ENCODE data around the gene CXorf65.

CXorf65 gene

DNA sequence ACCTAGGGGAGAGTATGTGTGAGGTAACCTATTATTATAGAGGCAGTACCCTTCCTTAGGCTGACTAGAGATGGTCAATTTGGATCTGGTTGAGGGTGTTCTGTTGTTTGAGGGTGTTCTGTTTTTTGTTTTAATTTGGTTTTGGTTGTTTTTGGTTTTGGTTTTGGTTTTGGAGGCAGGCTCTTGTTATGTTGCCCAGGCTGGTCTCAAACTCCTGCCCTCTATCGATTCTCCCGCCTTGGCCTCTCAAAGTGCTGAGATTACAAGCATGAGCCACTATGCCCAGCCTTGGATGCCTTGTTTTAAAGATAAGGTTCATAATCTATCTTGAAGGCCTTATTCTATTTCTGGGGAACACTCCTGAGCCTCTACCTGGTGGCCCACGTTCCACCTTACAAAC lies 912 bp downstream of the CXorf65 start:
- no peak for DNase-seq

DNA sequence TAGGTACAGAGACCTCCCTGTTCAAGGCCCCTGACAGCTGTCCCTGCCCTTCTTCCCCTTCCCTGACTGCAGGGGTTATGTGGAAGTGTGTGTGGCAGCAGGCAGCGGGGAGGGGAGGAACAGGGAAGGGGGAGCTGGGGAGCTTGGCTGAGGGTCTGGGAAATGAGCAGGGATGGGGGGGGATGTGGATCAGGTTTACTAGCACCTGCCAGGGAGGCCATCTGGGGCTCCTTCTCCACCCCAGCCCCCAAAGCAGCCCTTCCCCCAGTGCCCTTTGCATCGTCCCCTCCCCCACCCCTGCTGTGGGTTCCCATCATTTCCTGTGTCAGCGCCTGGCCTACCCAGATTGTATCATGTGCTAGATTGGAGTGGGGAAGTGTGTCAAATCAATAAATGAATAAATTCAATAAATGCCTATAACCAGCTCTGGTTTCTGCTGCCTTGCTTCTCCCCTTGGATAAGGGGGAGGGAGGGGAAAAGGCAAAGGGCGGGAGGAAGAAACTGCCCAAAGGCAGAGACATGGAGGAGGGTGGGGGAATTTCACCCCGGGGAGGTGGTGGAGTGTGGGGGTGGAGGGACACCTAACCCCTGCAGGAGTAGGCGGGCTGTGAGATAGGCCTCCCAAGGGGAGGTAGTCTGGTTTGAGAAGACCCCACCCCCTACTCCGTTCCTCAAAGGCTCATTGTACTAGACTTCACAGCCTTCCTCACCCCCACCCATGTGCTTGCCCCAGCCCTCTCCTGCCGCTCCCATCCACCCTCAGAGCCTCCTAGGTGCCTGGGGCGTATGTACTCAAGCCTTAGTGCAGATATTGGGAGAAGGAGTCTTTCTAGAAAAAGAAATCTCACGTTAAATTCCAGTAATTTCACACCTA lies 3.2 kb downstream of the CXorf65 start:
- DNase-seq = no peak

DNA sequence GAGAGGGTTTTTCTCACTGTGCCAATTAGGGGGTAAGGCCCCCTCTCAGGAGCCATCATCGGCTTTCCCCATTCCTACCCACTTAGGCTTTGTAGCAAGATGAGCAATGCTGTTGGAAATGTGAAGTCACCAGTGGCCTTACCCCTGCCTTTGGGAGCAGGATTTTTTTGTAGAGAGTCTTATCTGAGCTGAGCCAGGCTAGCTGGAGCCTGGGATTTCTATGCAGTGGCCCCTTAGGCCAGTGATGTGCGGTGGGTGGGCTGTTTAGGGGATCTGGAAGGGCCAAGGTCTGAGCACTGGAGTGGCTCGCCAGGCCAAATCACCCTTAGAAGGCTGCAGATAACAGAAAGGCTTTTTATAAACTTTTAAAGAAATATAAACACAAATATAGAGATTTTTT lies 4.2 kb downstream of the CXorf65 start:
- no peak for DNase-seq

DNA sequence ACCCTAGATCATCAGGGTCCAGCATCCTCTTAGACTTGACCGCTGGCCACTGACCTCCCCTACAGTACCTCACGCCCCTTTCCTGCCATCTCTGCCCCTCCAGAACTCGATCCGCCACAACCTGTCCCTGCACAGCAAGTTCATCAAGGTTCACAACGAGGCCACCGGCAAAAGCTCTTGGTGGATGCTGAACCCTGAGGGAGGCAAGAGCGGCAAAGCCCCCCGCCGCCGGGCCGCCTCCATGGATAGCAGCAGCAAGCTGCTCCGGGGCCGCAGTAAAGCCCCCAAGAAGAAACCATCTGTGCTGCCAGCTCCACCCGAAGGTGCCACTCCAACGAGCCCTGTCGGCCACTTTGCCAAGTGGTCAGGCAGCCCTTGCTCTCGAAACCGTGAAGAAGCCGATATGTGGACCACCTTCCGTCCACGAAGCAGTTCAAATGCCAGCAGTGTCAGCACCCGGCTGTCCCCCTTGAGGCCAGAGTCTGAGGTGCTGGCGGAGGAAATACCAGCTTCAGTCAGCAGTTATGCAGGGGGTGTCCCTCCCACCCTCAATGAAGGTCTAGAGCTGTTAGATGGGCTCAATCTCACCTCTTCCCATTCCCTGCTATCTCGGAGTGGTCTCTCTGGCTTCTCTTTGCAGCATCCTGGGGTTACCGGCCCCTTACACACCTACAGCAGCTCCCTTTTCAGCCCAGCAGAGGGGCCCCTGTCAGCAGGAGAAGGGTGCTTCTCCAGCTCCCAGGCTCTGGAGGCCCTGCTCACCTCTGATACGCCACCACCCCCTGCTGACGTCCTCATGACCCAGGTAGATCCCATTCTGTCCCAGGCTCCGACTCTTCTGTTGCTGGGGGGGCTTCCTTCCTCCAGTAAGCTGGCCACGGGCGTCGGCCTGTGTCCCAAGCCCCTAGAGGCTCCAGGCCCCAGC lies 5.7 kb downstream of the CXorf65 start:
- no peak for DNase-seq

DNA sequence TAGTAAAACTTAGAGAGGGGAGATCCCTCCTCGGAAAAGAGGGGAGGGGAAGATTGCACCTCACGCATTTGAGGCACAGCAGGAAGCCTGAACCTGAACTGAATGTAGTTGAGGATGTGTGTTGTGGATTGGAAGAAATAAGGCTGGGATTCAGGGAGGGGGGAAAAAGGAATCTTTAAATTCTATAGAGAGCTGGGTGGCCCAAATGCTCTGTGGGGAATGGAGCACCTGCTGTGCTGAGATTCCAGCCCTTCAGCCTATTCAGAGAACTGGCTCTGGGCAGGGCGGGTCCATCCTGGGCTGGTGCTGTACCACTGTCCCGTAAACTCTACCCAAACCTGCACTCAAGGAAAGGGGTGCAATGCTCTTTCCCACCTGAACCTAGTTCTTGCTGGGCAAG lies 6.8 kb downstream of the CXorf65 start:
- DNase-seq = no peak

DNA sequence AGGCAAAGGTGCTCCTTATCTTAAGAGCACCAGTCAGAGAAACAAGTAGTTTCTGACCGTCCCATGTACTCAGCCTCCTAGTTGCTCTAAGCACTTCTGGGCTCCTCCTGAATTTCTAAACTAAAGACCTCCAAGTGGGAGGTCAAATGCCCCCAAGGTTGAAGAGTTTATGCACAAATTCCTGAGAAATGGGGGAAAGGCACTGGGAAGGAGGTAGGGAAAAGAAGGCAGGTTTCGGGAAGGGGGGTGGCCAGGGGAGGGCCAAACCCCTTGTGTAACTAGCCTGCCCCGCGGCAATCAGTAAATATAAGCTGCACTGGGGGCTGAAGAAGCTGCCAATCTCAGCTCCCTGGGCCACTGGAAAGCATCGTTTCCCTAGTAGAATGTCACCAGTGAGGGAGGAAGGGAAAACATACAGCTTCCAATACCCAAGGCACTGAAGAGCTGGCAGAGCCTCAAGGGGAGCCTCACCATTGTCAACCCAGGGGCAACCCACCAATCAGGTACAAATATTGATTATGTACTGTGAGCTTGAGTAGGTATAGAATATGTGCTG lies 7.5 kb downstream of the CXorf65 start:
- DNase-seq = no peak

DNA sequence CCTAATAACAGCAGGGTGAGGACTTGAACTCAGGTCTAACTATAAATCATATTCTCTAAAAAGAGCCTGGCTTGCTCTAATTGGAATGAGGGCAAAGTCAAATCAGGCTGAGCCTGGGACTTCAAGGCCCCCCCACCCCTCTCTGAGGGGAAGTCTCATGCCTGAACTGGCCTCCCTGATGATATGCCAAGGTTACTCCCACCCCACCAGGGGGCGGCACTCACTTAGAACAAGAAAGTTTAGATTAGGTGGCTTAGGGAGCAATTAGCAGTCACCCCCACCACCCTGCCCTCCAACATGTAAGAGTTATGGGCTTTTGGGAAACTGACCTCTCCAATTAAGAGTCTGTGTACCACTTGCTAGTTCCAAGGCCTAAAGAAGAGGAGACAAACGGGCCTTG lies 8.2 kb downstream of the CXorf65 start:
- DNase-seq = no peak

DNA sequence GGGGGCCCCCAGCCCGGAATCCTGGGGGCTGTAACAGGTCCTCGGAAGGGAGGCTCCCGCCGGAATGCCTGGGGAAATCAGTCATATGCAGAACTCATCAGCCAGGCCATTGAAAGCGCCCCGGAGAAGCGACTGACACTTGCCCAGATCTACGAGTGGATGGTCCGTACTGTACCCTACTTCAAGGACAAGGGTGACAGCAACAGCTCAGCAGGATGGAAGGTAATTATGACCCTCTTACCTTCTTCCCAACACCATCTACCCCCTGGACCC lies 9.8 kb downstream of the CXorf65 start:
- DNase-seq = no peak

DNA sequence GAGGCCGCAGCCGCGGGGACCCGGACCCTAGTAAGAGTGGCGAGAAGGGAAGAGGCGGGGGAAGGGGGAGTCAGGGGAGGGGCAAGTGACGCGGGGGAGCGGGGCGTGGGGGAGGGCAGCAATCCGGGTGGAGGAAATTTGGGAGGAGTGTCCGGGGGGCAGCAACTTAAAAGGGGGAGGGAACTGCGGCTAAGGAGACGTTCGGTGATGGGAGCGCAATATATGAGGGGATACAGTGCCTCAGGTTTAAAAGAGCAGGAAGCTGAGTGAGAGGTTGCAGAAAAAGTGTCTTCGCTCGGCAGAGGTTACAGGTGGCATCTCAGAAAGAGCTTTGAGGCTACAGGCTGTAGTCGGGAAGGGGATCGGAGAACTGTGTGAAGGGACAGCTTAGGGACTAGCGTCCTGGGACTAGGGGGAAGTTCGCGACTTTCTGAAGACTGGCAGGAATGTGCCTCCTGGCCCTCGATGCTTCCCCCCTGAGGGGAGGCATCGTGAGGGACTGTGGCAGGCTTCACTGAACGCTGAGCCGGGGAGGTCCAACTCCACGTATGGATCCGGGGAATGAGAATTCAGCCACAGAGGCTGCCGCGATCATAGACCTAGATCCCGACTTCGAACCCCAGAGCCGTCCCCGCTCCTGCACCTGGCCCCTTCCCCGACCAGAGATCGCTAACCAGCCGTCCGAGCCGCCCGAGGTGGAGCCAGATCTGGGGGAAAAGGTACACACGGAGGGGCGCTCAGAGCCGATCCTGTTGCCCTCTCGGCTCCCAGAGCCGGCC lies 10.4 kb downstream of the CXorf65 start:
- DNase-seq = no peak

DNA sequence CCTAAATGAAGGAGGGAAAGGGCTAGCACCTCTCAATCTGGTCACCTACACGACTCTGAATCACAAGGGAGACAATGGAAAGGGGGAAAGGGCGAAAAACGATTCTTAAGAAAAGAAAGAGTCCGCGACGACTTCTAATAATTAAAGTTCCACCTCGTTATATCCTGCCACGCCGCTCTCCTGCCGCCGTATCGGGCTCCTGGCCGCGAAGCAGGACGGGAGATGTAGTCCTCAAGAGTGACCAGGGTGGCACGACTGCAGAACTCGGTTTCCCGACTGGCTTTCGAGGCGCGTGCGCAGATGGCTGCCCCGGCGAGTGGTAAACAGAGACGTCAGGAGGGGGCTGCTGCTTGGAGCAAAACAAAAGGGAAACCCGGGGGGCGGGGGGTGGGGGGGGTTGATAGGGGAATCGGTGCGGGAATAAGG lies 11.0 kb downstream of the CXorf65 start, which contains the start of gene FOXO4:
FOXO4 (plus strand) TSS at position 297 of the 426 bp plus-strand sequence. CDS start 678 bp downstream, outside the sequence.
- DNase-seq = peak; percentile 82

DNA sequence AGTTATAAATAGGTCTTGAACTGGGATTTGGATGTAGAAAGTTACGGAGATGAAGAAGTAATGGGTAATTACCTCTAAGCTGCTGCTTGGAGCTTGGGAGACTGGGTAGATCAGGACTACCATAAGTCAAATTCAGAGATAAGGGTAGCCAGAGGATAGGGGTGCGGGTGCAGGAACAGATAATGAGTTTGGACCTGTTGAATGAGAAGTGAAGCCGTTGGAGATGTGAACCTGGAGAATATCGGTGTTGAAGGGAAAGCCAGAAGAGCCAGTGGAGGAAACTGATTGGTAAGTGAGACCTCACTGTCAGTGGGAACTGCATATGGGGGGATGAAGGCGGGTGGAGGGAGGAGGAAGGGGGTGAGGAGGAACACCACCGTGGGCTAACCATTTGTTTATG lies 11.5 kb downstream of the CXorf65 start:
- DNase-seq = no peak

DNA sequence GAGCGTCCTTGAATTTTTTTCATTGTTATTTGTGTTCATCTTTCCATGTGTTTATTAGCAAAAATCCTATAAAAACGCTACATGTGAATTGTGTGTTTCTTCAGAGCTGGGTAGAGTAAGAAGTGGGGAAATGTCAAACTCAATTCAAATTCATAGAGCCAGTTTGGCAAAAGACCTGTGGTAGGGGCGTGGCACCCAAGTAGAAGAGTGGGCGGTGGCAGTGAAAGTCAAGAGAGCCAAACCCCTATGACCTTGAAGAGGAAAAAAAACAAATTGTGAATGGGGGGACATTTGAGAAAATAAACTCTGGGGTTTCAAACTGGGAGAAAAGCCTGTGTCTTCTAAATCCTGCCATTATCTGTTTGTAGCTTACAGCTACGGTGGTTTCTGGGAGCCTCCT lies 15.3 kb downstream of the CXorf65 start:
- no peak for DNase-seq

DNA sequence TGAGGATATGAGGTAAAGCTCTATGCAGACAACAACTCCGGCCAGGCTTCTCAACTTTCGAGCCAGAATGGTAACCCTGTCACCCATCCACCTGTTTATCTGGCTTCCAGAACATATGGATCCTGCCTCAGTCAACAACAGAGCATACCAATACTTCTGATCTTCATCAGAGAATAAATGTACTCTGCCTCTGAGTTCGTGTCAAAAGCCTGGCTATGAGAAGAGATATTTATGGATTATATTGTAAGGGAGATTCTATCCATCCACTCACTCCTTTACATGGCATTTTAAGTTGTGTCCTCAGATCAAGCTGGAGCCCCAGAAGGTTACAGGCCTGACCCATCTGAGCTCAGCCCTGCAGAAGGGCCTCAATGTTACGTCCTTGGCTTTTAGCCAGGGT lies 20.6 kb downstream of the CXorf65 start:
- DNase-seq = no peak

DNA sequence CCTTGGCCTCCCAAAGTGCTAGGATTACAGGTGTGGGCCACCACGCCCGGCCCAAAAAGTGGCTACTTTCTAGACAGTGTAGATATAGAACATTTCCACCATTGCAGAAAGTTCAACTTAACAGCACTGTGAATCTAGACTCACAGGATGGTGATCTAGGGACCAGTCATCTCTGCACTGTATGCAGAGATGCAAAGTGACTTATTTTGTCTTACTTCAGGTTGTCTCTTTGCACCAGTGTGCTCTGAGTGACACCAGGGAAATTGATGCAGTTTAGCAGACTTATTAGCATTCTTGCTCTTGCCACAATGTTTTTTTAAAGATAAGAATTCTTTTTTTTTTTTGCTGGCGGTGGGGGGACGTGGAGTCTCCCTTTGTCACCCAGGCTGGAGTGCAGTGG lies 23.7 kb downstream of the CXorf65 start:
- no peak for DNase-seq

DNA sequence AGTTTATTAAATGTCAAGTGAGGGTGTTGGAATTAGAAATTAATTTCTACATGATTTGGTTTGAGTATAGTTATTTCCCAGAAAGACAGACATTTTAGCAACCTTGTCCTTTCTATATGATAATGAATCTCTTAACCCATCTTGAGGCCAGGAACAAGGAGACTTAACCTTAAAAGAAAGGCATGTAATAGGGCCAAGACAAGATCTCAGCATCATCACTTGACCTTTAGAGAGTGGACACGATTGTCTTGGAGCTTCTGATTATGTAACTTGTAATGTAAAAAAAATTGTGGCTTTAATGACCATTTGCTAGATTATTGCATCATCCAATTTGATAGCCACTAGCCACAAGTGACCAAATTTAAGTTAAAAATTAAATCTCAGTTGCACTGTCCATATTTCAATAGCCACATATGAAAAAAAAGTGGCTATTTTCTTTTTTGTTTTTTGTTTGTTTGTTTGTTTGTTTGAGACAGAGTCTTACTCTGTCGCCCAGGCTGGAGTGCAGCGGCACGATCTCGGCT lies 24.4 kb downstream of the CXorf65 start:
- no peak for DNase-seq

DNA sequence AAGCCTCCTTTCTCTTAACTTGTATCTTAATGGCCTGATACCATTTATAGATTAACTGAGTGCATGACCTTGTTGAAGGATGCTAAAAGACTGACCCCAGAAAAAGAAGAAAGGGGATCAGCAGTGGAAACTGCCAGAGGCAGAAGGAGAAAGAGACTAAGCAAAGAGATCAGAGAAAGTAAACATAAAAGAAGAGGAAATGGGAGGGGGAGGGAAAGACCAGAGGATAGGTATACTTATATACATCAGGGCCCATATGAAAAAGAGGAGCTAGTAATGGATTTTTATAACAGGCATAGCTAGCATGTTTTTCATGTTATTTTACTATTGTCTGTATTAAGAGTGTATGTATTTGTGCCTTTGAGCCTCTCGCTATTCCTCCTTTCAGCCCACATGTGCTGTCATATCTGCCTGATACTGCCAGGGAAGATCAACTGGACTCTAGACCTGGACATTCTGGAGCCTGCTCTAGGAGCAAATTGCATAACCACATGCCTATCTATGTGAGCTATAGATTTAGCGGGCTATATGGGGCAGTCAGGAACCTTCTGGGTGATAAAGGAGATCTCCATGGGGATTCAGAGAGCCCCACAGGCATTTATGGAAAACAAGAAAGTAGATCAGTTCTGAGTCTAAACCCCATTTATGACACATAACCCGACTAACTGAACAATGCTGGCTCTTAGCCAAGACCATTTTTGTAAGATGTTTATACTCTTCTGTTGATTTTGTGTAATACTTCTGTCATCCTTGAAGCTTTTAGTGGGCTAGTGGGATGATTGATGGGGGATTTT lies 25.0 kb downstream of the CXorf65 start:
- no peak for DNase-seq

DNA sequence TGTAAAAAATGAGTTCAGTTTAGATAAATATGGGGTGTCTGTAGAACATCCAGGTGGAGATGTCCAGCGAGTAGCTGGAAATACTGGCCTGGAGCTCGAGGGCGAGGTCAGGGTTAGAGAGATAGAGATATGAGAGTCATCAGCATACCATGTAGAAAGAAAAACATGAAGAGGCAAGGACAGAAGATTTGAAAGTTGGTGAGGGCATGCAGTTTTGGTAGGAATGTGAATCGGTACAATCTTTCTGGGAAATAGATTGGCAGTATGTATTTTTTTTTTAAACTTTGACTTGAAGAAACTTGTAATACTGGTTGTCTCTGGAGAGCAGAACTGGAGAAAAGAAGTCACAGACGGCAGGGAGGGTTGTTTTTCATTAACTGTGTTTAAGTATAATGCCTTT lies 36.0 kb downstream of the CXorf65 start:
- DNase-seq = no peak

DNA sequence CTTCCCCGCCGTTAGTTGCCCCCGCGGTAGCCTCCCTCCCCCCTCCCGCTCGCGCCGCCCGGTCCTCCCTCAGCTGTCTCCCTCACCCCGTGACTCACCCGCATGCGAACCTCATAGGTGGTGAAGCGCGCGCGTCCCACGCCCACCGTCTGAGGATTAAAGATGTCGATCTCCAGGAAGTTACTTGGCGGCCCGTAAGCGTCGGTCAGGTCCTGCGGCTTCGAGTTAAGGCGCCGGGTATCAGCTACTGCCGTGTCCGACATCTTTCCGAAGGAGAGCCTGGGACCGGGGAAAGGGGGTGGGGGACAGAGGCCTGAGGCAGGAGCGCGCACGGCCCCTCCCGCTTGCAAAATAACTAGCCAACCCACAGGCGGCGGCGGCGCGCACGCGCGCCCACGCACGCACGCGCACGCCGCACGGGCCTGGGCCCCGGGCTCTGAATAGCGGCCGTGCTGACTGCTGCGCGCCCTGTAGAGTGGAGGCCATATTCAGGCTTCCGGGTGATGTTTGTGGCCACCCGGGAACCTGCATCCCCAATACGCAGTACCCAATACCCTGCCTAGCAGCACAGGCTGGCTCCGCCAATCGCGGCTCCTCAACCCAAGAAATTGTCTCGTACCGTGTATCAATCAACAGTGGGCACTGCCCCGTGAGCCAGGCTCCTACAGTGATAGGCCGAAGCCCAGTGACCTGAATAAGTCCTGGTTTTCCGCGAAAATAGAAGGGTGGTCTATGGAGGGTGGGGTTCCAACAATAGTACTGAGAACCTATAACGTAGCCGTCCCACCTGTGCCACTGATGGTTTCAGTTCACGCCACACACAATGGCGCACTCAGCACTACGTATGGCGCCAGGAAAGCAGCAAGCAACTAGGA lies 38.3 kb downstream of the CXorf65 start, which contains the start of gene SNX12:
SNX12 (minus strand) TSS at position 291 of the 875 bp plus-strand sequence; CDS start at position 263, 28 bp downstream.
- DNase-seq = peak; percentile 88

DNA sequence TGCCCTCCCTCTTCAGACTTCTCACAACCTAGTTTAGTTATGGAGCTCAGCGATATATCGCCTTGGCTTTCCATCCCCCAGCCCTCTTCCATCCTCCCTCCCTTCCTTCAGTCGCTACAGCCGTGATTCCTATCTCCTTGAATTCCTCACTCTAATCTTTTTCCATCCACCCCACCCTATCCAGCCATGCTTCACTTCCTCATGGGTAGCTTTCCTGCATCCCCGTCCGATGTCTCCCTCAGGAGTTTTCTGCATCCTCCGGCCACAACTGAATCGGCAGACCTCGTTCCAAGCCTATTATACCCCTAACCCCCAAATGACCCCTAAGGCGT lies 38.9 kb downstream of the CXorf65 start:
- no peak for DNase-seq

DNA sequence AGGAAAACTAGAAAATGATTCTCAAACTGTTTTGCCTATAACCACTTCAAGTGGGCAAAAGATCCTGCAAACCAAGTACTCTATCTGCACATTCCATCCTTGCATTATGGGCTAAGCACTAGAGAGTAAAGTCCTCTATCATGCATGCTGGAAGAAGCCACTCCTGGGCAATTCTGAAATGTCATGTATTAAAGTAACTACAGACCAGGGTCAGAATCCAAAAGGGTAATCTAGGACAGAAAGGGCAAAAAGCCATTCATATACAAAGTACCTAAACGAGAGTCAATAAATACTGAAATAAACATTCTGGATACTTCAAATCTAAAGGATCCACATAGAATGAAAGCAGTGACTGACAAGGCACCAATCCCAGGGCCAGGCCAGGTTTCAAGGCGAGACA lies 39.5 kb downstream of the CXorf65 start:
- DNase-seq = no peak

DNA sequence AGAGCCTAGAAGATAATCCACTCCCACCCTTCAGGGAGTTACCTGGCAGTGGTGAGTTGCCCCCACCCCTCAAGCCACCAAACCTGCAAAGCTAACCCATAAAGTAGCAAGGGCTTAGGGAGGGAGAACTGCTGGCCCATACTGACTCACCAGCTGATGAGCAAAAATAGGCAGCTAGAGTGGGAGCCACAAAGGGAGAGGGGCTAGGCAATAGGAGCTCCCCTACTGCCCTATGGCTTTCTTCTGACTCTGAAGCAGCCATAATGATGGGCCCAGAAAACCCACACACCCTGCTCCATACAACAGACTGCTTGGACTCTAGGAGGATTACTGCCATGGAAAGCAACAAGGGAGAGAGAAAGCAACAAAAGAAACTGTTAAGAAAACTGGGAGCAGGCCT lies 46.4 kb downstream of the CXorf65 start:
- DNase-seq = no peak

All from NCI-H2107 (cell line).